ENCODE results near the gene TRAPPC6A.

DNA sequence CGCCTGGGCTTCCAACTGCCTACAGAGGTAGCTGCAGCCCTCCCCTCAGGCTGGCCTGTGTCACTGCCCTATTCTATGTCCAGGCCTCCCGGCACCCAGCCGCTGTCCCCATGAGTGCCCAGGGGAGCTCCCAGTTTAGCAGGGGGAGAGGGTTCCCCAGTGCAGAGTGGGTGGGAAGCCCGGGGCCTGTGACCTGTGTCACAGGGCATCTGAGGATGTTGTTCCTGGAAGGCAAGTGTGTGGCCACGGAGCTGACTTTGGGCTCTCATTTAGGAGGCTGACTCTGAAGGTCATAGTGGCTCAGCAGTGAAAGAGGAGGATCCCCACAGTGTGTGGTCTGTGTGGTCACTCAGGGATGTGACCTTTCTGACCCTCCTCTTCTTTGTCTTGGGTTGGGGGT is 59.9 kb downstream of the TRAPPC6A start:
- TF ChIP-seq, protein P1, sequence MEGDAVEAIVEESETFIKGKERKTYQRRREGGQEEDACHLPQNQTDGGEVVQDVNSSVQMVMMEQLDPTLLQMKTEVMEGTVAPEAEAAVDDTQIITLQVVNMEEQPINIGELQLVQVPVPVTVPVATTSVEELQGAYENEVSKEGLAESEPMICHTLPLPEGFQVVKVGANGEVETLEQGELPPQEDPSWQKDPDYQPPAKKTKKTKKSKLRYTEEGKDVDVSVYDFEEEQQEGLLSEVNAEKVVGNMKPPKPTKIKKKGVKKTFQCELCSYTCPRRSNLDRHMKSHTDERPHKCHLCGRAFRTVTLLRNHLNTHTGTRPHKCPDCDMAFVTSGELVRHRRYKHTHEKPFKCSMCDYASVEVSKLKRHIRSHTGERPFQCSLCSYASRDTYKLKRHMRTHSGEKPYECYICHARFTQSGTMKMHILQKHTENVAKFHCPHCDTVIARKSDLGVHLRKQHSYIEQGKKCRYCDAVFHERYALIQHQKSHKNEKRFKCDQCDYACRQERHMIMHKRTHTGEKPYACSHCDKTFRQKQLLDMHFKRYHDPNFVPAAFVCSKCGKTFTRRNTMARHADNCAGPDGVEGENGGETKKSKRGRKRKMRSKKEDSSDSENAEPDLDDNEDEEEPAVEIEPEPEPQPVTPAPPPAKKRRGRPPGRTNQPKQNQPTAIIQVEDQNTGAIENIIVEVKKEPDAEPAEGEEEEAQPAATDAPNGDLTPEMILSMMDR (IDR thresholded peaks at IDR 0.05 in 4 of 5, conservative IDR thresholded peaks at IDR 0.05 in 1 of 5), result no peak
- no peak for TF ChIP-seq POLR2A (IDR thresholded peaks at IDR 0.05)
